ENCODE measurements around the gene KCNE4. TPM values are rescaled to one million over a fixed set of nuclear protein-coding genes. Genes with fewer than 3 reads are reported as not detected.

Gene KCNE4
- total RNA-seq, 2 experiments from 2014 or later: not detected

GRCh38 chr2:223044916-223045700, 6.9 kb upstream of the KCNE4 start:
- Mint-ChIP-seq H3K27me3 (no peaks in the 10 kb centered on the region), H3K27ac (no peak overlapping the region), H3K4me3 (no peak overlapping the region), H3K36me3 (ENCODE audit: low read depth) (no peaks in the 10 kb centered on the region), H3K4me1 (no peaks in the 10 kb centered on the region), H3K9me3 (no peaks in the 10 kb centered on the region)
- no peak for DNase-seq
- ChIA-PET POLR2A (no interaction called here), CTCF (no interaction called here)

- H3K36me3 Mint-ChIP-seq (ENCODE audit: low read depth): no peaks in the 10 kb centered on the region
- H3K9me3 Mint-ChIP-seq: no peaks in the 10 kb centered on the region
- H3K27me3 Mint-ChIP-seq: no peaks in the 10 kb centered on the region
- POLR2A ChIA-PET: no interaction called here
- no peak for DNase-seq
- H3K27ac Mint-ChIP-seq: no peak overlapping the region
- CTCF ChIA-PET: no interaction called here
- H3K4me1 Mint-ChIP-seq: no peaks in the 10 kb centered on the region
- H3K4me3 Mint-ChIP-seq: no peak overlapping the region
These were observed 5.4 kb upstream of the KCNE4 start for GRCh38 chr2:223046470-223047040.

GRCh38 chr2:223047260-223047761, 4.7 kb upstream of the KCNE4 start:
- no peaks in the 10 kb centered on the region for H3K27me3 Mint-ChIP-seq
- H3K4me3 Mint-ChIP-seq: no peak overlapping the region
- H3K9me3 Mint-ChIP-seq: no peaks in the 10 kb centered on the region
- POLR2A ChIA-PET: no interaction called here
- no peak overlapping the region for H3K27ac Mint-ChIP-seq
- no peaks in the 10 kb centered on the region for H3K4me1 Mint-ChIP-seq
- no peaks in the 10 kb centered on the region for H3K36me3 Mint-ChIP-seq (ENCODE audit: low read depth)
- DNase-seq: no peak
- CTCF ChIA-PET: no interaction called here

GRCh38 chr2:223048519-223048918, 3.5 kb upstream of the KCNE4 start:
- H3K27me3 Mint-ChIP-seq: no peaks in the 10 kb centered on the region
- no peak overlapping the region for H3K27ac Mint-ChIP-seq
- CTCF ChIA-PET: no interaction called here
- no peak for DNase-seq
- POLR2A ChIA-PET: no interaction called here
- no peaks in the 10 kb centered on the region for H3K9me3 Mint-ChIP-seq
- no peaks in the 10 kb centered on the region for H3K36me3 Mint-ChIP-seq (ENCODE audit: low read depth)
- no peaks in the 10 kb centered on the region for H3K4me1 Mint-ChIP-seq
- H3K4me3 Mint-ChIP-seq: no peak overlapping the region

GRCh38 chr2:223049356-223049755, 2.6 kb upstream of the KCNE4 start:
- CTCF ChIA-PET: no interaction called here

GRCh38 chr2:223050188-223050587, 1.8 kb upstream of the KCNE4 start:
- ChIA-PET POLR2A (no interaction called here), CTCF (no interaction called here)
- Mint-ChIP-seq H3K27me3 (no peaks in the 10 kb centered on the region), H3K36me3 (ENCODE audit: low read depth) (no peaks in the 10 kb centered on the region), H3K9me3 (no peaks in the 10 kb centered on the region), H3K27ac (no peak overlapping the region), H3K4me1 (no peaks in the 10 kb centered on the region), H3K4me3 (no peak overlapping the region)
- DNase-seq: no peak

More at GRCh38 chr2:223049356-223049755, 2.6 kb upstream of the KCNE4 start:
- POLR2A ChIA-PET: no interaction called here
- Mint-ChIP-seq H3K4me3 (no peak overlapping the region), H3K4me1 (no peaks in the 10 kb centered on the region), H3K9me3 (no peaks in the 10 kb centered on the region), H3K27ac (no peak overlapping the region), H3K27me3 (no peaks in the 10 kb centered on the region), H3K36me3 (ENCODE audit: low read depth) (no peaks in the 10 kb centered on the region)
- no peak for DNase-seq

GRCh38 chr2:223050900-223051504, 988 bp upstream of the KCNE4 start:
- H3K36me3 Mint-ChIP-seq (ENCODE audit: low read depth): no peaks in the 10 kb centered on the region
- ChIA-PET CTCF (no interaction called here), POLR2A (no interaction called here)
- no peaks in the 10 kb centered on the region for H3K27me3 Mint-ChIP-seq
- H3K4me3 Mint-ChIP-seq: no peak overlapping the region
- DNase-seq: no peak
- H3K27ac Mint-ChIP-seq: no peak overlapping the region
- H3K9me3 Mint-ChIP-seq: no peaks in the 10 kb centered on the region
- no peaks in the 10 kb centered on the region for H3K4me1 Mint-ChIP-seq

- ChIA-PET POLR2A (no interaction called here), CTCF (no interaction called here)
- DNase-seq: no peak
- H3K4me3 Mint-ChIP-seq: no peak overlapping the region
- no peaks in the 10 kb centered on the region for H3K36me3 Mint-ChIP-seq (ENCODE audit: low read depth)
- H3K27ac Mint-ChIP-seq: no peak overlapping the region
- no peaks in the 10 kb centered on the region for H3K9me3 Mint-ChIP-seq
- no peaks in the 10 kb centered on the region for H3K27me3 Mint-ChIP-seq
- H3K4me1 Mint-ChIP-seq: no peaks in the 10 kb centered on the region
These were observed 826 bp downstream of the KCNE4 start for GRCh38 chr2:223052548-223053483.

- no peaks in the 10 kb centered on the region for H3K9me3 Mint-ChIP-seq
These were observed 1.6 kb downstream of the KCNE4 start for GRCh38 chr2:223053484-223054192.

GRCh38 chr2:223054193-223054781, 2.3 kb downstream of the KCNE4 start:
- Mint-ChIP-seq H3K27me3 (no peaks in the 10 kb centered on the region), H3K9me3 (no peaks in the 10 kb centered on the region), H3K36me3 (ENCODE audit: low read depth) (no peaks in the 10 kb centered on the region), H3K4me1 (no peaks in the 10 kb centered on the region), H3K4me3 (no peak overlapping the region), H3K27ac (no peak overlapping the region)
- ChIA-PET POLR2A (no interaction called here), CTCF (no interaction called here)
- no peak for DNase-seq

More at GRCh38 chr2:223053484-223054192, 1.6 kb downstream of the KCNE4 start:
- H3K27me3 Mint-ChIP-seq: no peaks in the 10 kb centered on the region
- H3K27ac Mint-ChIP-seq: no peak overlapping the region
- H3K4me1 Mint-ChIP-seq: no peaks in the 10 kb centered on the region
- no peaks in the 10 kb centered on the region for H3K36me3 Mint-ChIP-seq (ENCODE audit: low read depth)
- ChIA-PET CTCF (no interaction called here), POLR2A (no interaction called here)
- DNase-seq: no peak
- no peak overlapping the region for H3K4me3 Mint-ChIP-seq

- CTCF ChIA-PET: no interaction called here
- POLR2A ChIA-PET: no interaction called here
- H3K27ac Mint-ChIP-seq: no peak overlapping the region
- H3K9me3 Mint-ChIP-seq: no peaks in the 10 kb centered on the region
- no peak overlapping the region for H3K4me3 Mint-ChIP-seq
- H3K36me3 Mint-ChIP-seq (ENCODE audit: low read depth): no peaks in the 10 kb centered on the region
- H3K4me1 Mint-ChIP-seq: no peaks in the 10 kb centered on the region
- no peak for DNase-seq
- no peaks in the 10 kb centered on the region for H3K27me3 Mint-ChIP-seq
These were observed 3.1 kb downstream of the KCNE4 start for GRCh38 chr2:223055140-223055539.

GRCh38 chr2:223055836-223056235, 3.8 kb downstream of the KCNE4 start:
- CTCF ChIA-PET: no interaction called here
- H3K27me3 Mint-ChIP-seq: no peaks in the 10 kb centered on the region
- no peaks in the 10 kb centered on the region for H3K9me3 Mint-ChIP-seq
- no peaks in the 10 kb centered on the region for H3K36me3 Mint-ChIP-seq (ENCODE audit: low read depth)
- no peaks in the 10 kb centered on the region for H3K4me1 Mint-ChIP-seq
- POLR2A ChIA-PET: no interaction called here
- no peak overlapping the region for H3K27ac Mint-ChIP-seq
- no peak overlapping the region for H3K4me3 Mint-ChIP-seq
- no peak for DNase-seq

Data from activated CD4-positive, alpha-beta memory T cell treated with anti-CD3 and anti-CD28 coated beads, Interleukin-2, amount 10 ng/mL, durations not matched to agents 7 days and 5 days (primary cell).